CD14-positive monocyte (primary cell): ENCODE data around the gene MEGF6. TPM values are rescaled to one million over a fixed set of nuclear protein-coding genes. Genes with fewer than 3 reads are reported as not detected.

Experiments used
- DNase-seq, 3 donors: peaks; one replicate each; pipeline ENCODE4 v3.0.0-alpha.2; 2011 to 2022
- H2AFZ ChIP-seq: 2 replicates; pipeline ENCODE4 v1.6.0; 2012; ENCODE audit warnings: mild to moderate bottlenecking, low read depth, low read length, inconsistent platforms; ENCODE audit not compliant: insufficient read depth, poor library complexity, severe bottlenecking
- H3K27ac ChIP-seq, 2 donors: 1 replicate in 1 of 2; 2 replicates in 1 of 2; pipeline ENCODE4 v1.5.1; 2012 to 2013; ENCODE audit warnings: low read length in 2 of 2, control low read depth in 1 of 2, inconsistent platforms in 1 of 2, low read depth in 1 of 2, mild to moderate bottlenecking in 1 of 2
- H3K27me3 ChIP-seq, 2 donors: one replicate each; pipeline versions ENCODE4 v1.6.0 to v1.6.1; 2011 to 2013; ENCODE audit warnings: low read length in 2 of 2; ENCODE audit not compliant: control insufficient read depth in 2 of 2, insufficient read depth in 2 of 2
- H3K36me3 ChIP-seq, 2 donors: replicated peaks in 1 of 2; 1 replicate in 1 of 2; 2 replicates in 1 of 2; pipeline versions ENCODE4 v1.5.1 to v1.6.1; 2012 to 2013; ENCODE audit warnings: low read length in 2 of 2, control low read depth in 1 of 2, inconsistent platforms in 1 of 2, mild to moderate bottlenecking in 1 of 2; ENCODE audit not compliant: insufficient read depth in 2 of 2, control insufficient read depth in 1 of 2
- H3K4me1 ChIP-seq, 2 donors: 1 replicate in 1 of 2; 2 replicates in 1 of 2; pipeline versions ENCODE4 v1.5.1 to v1.6.1; 2012 to 2013; ENCODE audit warnings: low read length in 2 of 2, control low read depth in 1 of 2, inconsistent platforms in 1 of 2, mild to moderate bottlenecking in 1 of 2, moderate library complexity in 1 of 2; ENCODE audit not compliant: insufficient read depth in 2 of 2, control insufficient read depth in 1 of 2
- H3K4me2 ChIP-seq: replicated peaks from 2 replicates; pipeline ENCODE3; 2012; ENCODE audit warnings: low read length, moderate library complexity, mild to moderate bottlenecking; ENCODE audit not compliant: poor library complexity, severe bottlenecking; ENCODE audit errors: extremely low read depth
- H3K4me3 ChIP-seq, 3 experiments: fragments of 200-600 bp in 1 of 3; sonication (generic) in 1 of 3; replicated peaks in 1 of 3; 1 replicate in 2 of 3; 2 replicates in 1 of 3; pipeline ENCODE4 v1.5.1; 2011 to 2013; ENCODE audit warnings: low read length in 3 of 3, mild to moderate bottlenecking in 3 of 3, control low read depth in 2 of 3, low read depth in 2 of 3, inconsistent platforms in 1 of 3, moderate library complexity in 1 of 3
- H3K79me2 ChIP-seq: 2 replicates; pipeline ENCODE4 v1.6.0; 2012; ENCODE audit warnings: mild to moderate bottlenecking, control low read depth, inconsistent platforms, low read length, moderate library complexity; ENCODE audit not compliant: insufficient read depth
- H3K9ac ChIP-seq: 2 replicates; pipeline ENCODE4 v1.6.0; 2017; ENCODE audit warnings: low read length, mild to moderate bottlenecking; ENCODE audit not compliant: insufficient read depth, poor library complexity, severe bottlenecking
- H3K9me3 ChIP-seq, 2 donors: replicated peaks in 1 of 2; 1 replicate in 1 of 2; 2 replicates in 1 of 2; pipeline versions ENCODE4 v1.5.1 to v1.6.1; 2012 to 2013; ENCODE audit warnings: low read length in 2 of 2, control low read depth in 1 of 2; ENCODE audit not compliant: control insufficient read depth in 1 of 2, insufficient read depth in 1 of 2
- H4K20me1 ChIP-seq: 2 replicates; pipeline ENCODE4 v1.6.0; 2012; ENCODE audit warnings: mild to moderate bottlenecking, low read length, control low read depth, moderate library complexity; ENCODE audit not compliant: insufficient read depth
- H3K27ac Mint-ChIP-seq, 7 donors: one replicate each; pipeline ENCODE4 v1.8.0; 2020; ENCODE audit warnings: mild to moderate bottlenecking in 7 of 7, mixed read lengths in 7 of 7, moderate library complexity in 6 of 7, inconsistent platforms in 2 of 7
- H3K27me3 Mint-ChIP-seq, 3 donors: one replicate each; pipeline ENCODE4 v1.8.0; 2021 to 2022; ENCODE audit warnings: low read depth in 3 of 3, mild to moderate bottlenecking in 3 of 3, mixed read lengths in 3 of 3, moderate library complexity in 3 of 3, inconsistent platforms in 1 of 3
- H3K36me3 Mint-ChIP-seq, 2 donors: one replicate each; pipeline ENCODE4 v1.8.0; 2020; ENCODE audit warnings: mixed read lengths in 2 of 2, inconsistent platforms in 1 of 2, mild to moderate bottlenecking in 1 of 2
- H3K4me1 Mint-ChIP-seq: one replicate; pipeline ENCODE4 v1.8.0; 2020; ENCODE audit warnings: mild to moderate bottlenecking, mixed read lengths
- H3K4me3 Mint-ChIP-seq, 2 donors: one replicate each; pipeline ENCODE4 v1.8.0; 2020; ENCODE audit warnings: mild to moderate bottlenecking in 2 of 2, mixed read lengths in 2 of 2, moderate library complexity in 1 of 2
- H3K9me3 Mint-ChIP-seq, 7 donors: one replicate each; pipeline ENCODE4 v1.8.0; 2020 to 2022; ENCODE audit warnings: mixed read lengths in 7 of 7, mild to moderate bottlenecking in 6 of 7, moderate library complexity in 6 of 7, inconsistent platforms in 2 of 7
- WGBS: methylation state at CpG from one replicate; pipeline ENCODE4 v1.1.5; 2013; ENCODE audit warnings: missing lambda C conversion rate; ENCODE audit not compliant: insufficient coverage; 5-methylcytosine and 5-hydroxymethylcytosine counted together
- intact Hi-C, 2 donors: fragments of 100-400 bp; cut with micrococcal nuclease; formaldehyde crosslinking; loops; one replicate each; pipeline versions ENCODE4 v1.15.0 to v1.15.1; 2023
- polyA plus RNA-seq, 3 donors: library from polyadenylated mRNA; depleted of rRNA in 1 of 3; unstranded in 2 of 3; stranded (reverse) in 1 of 3; fragments of 300-500 nt in 2 of 3; fragments of >200 nt in 1 of 3; fragmentation: Illumina TruSeq in 2 of 3; gene quantifications; 1 replicate in 2 of 3; 2 replicates in 1 of 3; pipeline ENCODE4 v1.2.3, GENCODE V29; 2012 to 2021
- TF ChIP-seq, protein P1 (sequence below): fragments of 200-600 bp; IDR thresholded peaks from one replicate; pipeline ENCODE4 v1.8.0; 2022; ENCODE audit warnings: antibody characterized with exemption, mild to moderate bottlenecking

The MEGF6 gene
- polyA plus RNA-seq, 3 donors = 0.39 to 3.8 (median 1.2) TPM

DNA sequence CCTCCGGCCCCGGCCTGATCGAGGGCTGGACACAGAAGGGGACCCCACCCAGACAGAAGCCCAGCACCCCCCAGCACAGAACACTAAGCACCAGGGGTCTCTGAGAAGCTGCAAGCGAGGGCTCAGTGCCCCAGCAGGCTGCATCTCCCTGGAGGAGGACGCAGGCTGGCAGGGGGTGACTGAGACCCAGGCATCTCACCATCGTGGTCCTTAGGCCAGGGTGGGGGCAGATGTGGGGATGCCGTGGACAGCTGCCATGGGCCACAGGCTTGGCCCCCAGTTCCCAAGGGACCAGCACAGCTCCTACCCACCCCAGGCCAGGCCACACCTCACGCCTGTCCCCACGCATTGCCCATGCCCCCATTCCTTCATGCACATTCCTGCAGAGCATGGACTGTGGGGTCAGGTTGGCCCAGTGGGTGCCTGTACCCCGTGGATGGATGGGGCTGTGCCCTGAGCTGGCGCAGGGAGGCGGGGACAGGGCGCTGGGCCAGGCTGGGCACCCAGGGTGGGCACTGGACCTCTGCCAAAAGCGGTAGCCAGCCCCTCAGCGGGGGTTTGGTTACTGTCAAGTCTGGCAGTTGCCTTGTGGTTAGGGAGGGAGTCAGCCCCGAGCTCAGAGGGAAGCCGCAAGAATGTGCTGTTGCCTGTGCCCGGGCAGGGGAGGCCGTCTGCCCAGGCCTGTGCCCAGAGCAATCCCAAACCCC is 95.4 kb downstream of the MEGF6 start:
- DNase-seq = no peak
- no peaks in the 10 kb centered on the region for H3K36me3 ChIP-seq
- no peaks in the 10 kb centered on the region for H3K27me3 ChIP-seq
- H3K4me2 ChIP-seq = no peak overlapping the region
- Mint-ChIP-seq H3K36me3 (no peaks in the 10 kb centered on the region), H3K27ac (no peak overlapping the region), H3K27me3 (peaks cover 0 to 5% (median 3%) of the 10 kb centered on the region in 3 donors), H3K4me1 (peaks cover 2% of the 10 kb centered on the region), H3K4me3 (no peak overlapping the region), H3K9me3 (peaks cover 0 to 8% (median 2%) of the 10 kb centered on the region in 7 donors)
- WGBS = 33% methylated on average over 9 of the region's 19 CpGs
- TF ChIP-seq, protein P1, sequence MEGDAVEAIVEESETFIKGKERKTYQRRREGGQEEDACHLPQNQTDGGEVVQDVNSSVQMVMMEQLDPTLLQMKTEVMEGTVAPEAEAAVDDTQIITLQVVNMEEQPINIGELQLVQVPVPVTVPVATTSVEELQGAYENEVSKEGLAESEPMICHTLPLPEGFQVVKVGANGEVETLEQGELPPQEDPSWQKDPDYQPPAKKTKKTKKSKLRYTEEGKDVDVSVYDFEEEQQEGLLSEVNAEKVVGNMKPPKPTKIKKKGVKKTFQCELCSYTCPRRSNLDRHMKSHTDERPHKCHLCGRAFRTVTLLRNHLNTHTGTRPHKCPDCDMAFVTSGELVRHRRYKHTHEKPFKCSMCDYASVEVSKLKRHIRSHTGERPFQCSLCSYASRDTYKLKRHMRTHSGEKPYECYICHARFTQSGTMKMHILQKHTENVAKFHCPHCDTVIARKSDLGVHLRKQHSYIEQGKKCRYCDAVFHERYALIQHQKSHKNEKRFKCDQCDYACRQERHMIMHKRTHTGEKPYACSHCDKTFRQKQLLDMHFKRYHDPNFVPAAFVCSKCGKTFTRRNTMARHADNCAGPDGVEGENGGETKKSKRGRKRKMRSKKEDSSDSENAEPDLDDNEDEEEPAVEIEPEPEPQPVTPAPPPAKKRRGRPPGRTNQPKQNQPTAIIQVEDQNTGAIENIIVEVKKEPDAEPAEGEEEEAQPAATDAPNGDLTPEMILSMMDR = no peak
- no peak overlapping the region for H2AFZ ChIP-seq
- H3K9ac ChIP-seq = no peak overlapping the region
- no peaks in the 10 kb centered on the region for H4K20me1 ChIP-seq
- no peaks in the 10 kb centered on the region for H3K9me3 ChIP-seq
- no peaks in the 10 kb centered on the region for H3K4me1 ChIP-seq
- H3K79me2 ChIP-seq = no peaks in the 10 kb centered on the region
- intact Hi-C loops = no loop called here
- H3K27ac ChIP-seq = no peak overlapping the region
- H3K4me3 ChIP-seq = no peak overlapping the region

- H4K20me1 ChIP-seq = no peaks in the 10 kb centered on the region
- TF ChIP-seq, protein P1 = no peak
- Mint-ChIP-seq H3K9me3 (peaks cover 0 to 8% (median 2%) of the 10 kb centered on the region in 7 donors), H3K27me3 (peaks cover 1 to 5% (median 5%) of the 10 kb centered on the region in 3 donors), H3K36me3 (no peaks in the 10 kb centered on the region), H3K4me3 (no peak overlapping the region), H3K27ac (no peak overlapping the region), H3K4me1 (peaks cover 2% of the 10 kb centered on the region)
- no peak overlapping the region for H2AFZ ChIP-seq
- no peak overlapping the region for H3K4me2 ChIP-seq
- 89% methylated on average over 5 of the region's 12 CpGs for WGBS
- H3K36me3 ChIP-seq = no peaks in the 10 kb centered on the region
- no peak overlapping the region for H3K4me3 ChIP-seq
- H3K4me1 ChIP-seq = no peaks in the 10 kb centered on the region
- H3K9me3 ChIP-seq = no peaks in the 10 kb centered on the region
- H3K79me2 ChIP-seq = no peaks in the 10 kb centered on the region
- no peak overlapping the region for H3K27ac ChIP-seq
- DNase-seq = no peak
- no peak overlapping the region for H3K9ac ChIP-seq
- intact Hi-C loops = no loop called here
- no peaks in the 10 kb centered on the region for H3K27me3 ChIP-seq
Observed at GRCh38 chr1:3515272-3515671, 96.0 kb downstream of the MEGF6 start.
